NCI-H460 (cell line): Measurements from ENCODE around the gene SOX11. TPM values are rescaled to one million over a fixed set of nuclear protein-coding genes. Genes with fewer than 3 reads are reported as not detected.

Experiments
- DNase-seq: peaks from one replicate; pipeline ENCODE4 v3.0.0-alpha.2; 2016; ENCODE audit warnings: low read depth; ENCODE audit errors: extremely low read depth
- total RNA-seq: library from RNA; depleted of rRNA; stranded (reverse); fragments of >200 nt; shearing (Covaris generic); gene quantifications from 2 replicates; pipeline ENCODE4 v1.2.3, GENCODE V29; 2014

The SOX11 gene
- total RNA-seq, 1 experiment from 2014 or later, result 0.05 TPM

GRCh38 chr2:5691221-5691984 is 781 bp upstream of the SOX11 start:
- no peak for DNase-seq

- DNase-seq, result no peak
Observed at GRCh38 chr2:5692561-5693286, 540 bp downstream of the SOX11 start.

GRCh38 chr2:5693287-5694201 is 1.4 kb downstream of the SOX11 start:
- no peak for DNase-seq

- no peak for DNase-seq
Observed at GRCh38 chr2:5694306-5694705, 2.1 kb downstream of the SOX11 start.

- no peak for DNase-seq
Observed at GRCh38 chr2:5695654-5696403, 3.6 kb downstream of the SOX11 start.

GRCh38 chr2:5696404-5696944 is 4.3 kb downstream of the SOX11 start:
- DNase-seq, result no peak

- no peak for DNase-seq
Observed at GRCh38 chr2:5696945-5697521, 4.8 kb downstream of the SOX11 start.

GRCh38 chr2:5697562-5697961 is 5.4 kb downstream of the SOX11 start:
- DNase-seq, result no peak

GRCh38 chr2:5698134-5698533 is 6.0 kb downstream of the SOX11 start:
- no peak for DNase-seq

- DNase-seq, result no peak
Observed at GRCh38 chr2:5699963-5700362, 7.8 kb downstream of the SOX11 start.

- DNase-seq, result no peak
Observed at GRCh38 chr2:5700551-5700950, 8.4 kb downstream of the SOX11 start.

- DNase-seq, result no peak
Observed at GRCh38 chr2:5701266-5701665, 9.1 kb downstream of the SOX11 start.

GRCh38 chr2:5703166-5703565 is 11.0 kb downstream of the SOX11 start:
- DNase-seq, result no peak

- DNase-seq, result no peak
Observed at GRCh38 chr2:5705490-5705889, 13.3 kb downstream of the SOX11 start.

GRCh38 chr2:5706717-5707455 is 14.7 kb downstream of the SOX11 start:
- DNase-seq, result no peak

- DNase-seq, result no peak
Observed at GRCh38 chr2:5710615-5711014, 18.4 kb downstream of the SOX11 start.

GRCh38 chr2:5713101-5713500 is 20.9 kb downstream of the SOX11 start:
- no peak for DNase-seq

- no peak for DNase-seq
Observed at GRCh38 chr2:5719629-5720334, 27.6 kb downstream of the SOX11 start.
